ENCODE data around the gene ACKR3. TPM values are rescaled to one million over a fixed set of nuclear protein-coding genes. Genes with fewer than 3 reads are reported as not detected.

ACKR3 gene
- total RNA-seq, 1 donor from 2014 or later: 55.5 TPM

- H3K4me1 ChIP-seq: peaks cover 10% of the 10 kb centered on the region
- no peaks in the 10 kb centered on the region for H3K9me3 ChIP-seq
- no peak overlapping the region for H3K4me3 ChIP-seq
- no peak for DNase-seq (ENCODE audit: extremely low spot score in 2 of 2)
- intact Hi-C loops (cut with DNase I): no loop called here
- no peaks in the 10 kb centered on the region for H3K36me3 ChIP-seq
- no peaks in the 10 kb centered on the region for H3K27me3 ChIP-seq
- no peak for TF ChIP-seq CTCF (IDR thresholded peaks at IDR 0.05)
- H3K27ac ChIP-seq: no peak overlapping the region
Measured at GRCh38 chr2:236544362-236544761, 25.3 kb upstream of the ACKR3 start.

GRCh38 chr2:236545248-236545658, 24.4 kb upstream of the ACKR3 start:
- Histone ChIP-seq H3K4me1 (peaks cover 10% of the 10 kb centered on the region), H3K27ac (no peak overlapping the region), H3K36me3 (no peaks in the 10 kb centered on the region), H3K27me3 (no peaks in the 10 kb centered on the region), H3K4me3 (no peak overlapping the region), H3K9me3 (no peaks in the 10 kb centered on the region)
- no peak for DNase-seq (ENCODE audit: extremely low spot score in 2 of 2)
- intact Hi-C loops (cut with DNase I): no loop called here
- TF ChIP-seq POLR2A (IDR thresholded peaks at IDR 0.05) (no peak), CTCF (IDR thresholded peaks at IDR 0.05) (no peak), POLR2AphosphoS5 (IDR thresholded peaks at IDR 0.05; ENCODE audit: insufficient read depth in 1 of 2, low read depth in 1 of 2) (no peak)

- Histone ChIP-seq H3K36me3 (no peaks in the 10 kb centered on the region), H3K9me3 (no peaks in the 10 kb centered on the region), H3K4me1 (peaks cover 10% of the 10 kb centered on the region), H3K27ac (no peak overlapping the region), H3K27me3 (no peaks in the 10 kb centered on the region), H3K4me3 (no peak overlapping the region)
- intact Hi-C loops (cut with DNase I): no loop called here
- no peak for DNase-seq (ENCODE audit: extremely low spot score in 2 of 2)
- no peak for TF ChIP-seq POLR2A (IDR thresholded peaks at IDR 0.05)
- no peak for TF ChIP-seq CTCF (IDR thresholded peaks at IDR 0.05)
- no peak for TF ChIP-seq POLR2AphosphoS5 (IDR thresholded peaks at IDR 0.05; ENCODE audit: insufficient read depth in 1 of 2, low read depth in 1 of 2)
Measured at GRCh38 chr2:236545814-236546480, 23.7 kb upstream of the ACKR3 start.

- no peak overlapping the region for H3K27ac ChIP-seq
- TF ChIP-seq POLR2A (IDR thresholded peaks at IDR 0.05) (no peak), POLR2AphosphoS5 (IDR thresholded peaks at IDR 0.05; ENCODE audit: insufficient read depth in 1 of 2, low read depth in 1 of 2) (no peak), CTCF (IDR thresholded peaks at IDR 0.05) (no peak)
- DNase-seq (ENCODE audit: extremely low spot score in 2 of 2): peak in 1 of 2 donors; percentile 54
- no peaks in the 10 kb centered on the region for H3K9me3 ChIP-seq
- intact Hi-C loops (cut with DNase I): no loop called here
- H3K4me1 ChIP-seq: peaks cover 10% of the 10 kb centered on the region
- H3K4me3 ChIP-seq: no peak overlapping the region
- H3K27me3 ChIP-seq: no peaks in the 10 kb centered on the region
- no peaks in the 10 kb centered on the region for H3K36me3 ChIP-seq
Measured at GRCh38 chr2:236546561-236547002, 23.0 kb upstream of the ACKR3 start.

GRCh38 chr2:236547725-236548124, 21.9 kb upstream of the ACKR3 start:
- no peak for DNase-seq (ENCODE audit: extremely low spot score in 2 of 2)
- H3K9me3 ChIP-seq: no peaks in the 10 kb centered on the region
- H3K27me3 ChIP-seq: no peaks in the 10 kb centered on the region
- H3K36me3 ChIP-seq: no peaks in the 10 kb centered on the region
- H3K4me3 ChIP-seq: no peak overlapping the region
- intact Hi-C loops (cut with DNase I): no loop called here
- no peak overlapping the region for H3K27ac ChIP-seq
- TF ChIP-seq POLR2A (IDR thresholded peaks at IDR 0.05) (no peak), CTCF (IDR thresholded peaks at IDR 0.05) (no peak), POLR2AphosphoS5 (IDR thresholded peaks at IDR 0.05; ENCODE audit: insufficient read depth in 1 of 2, low read depth in 1 of 2) (no peak)
- H3K4me1 ChIP-seq: peaks cover 10% of the 10 kb centered on the region

Measured in vagina (tissue), 2 donors.